Spleen (tissue), 7 donors: ENCODE results near the gene NOM1.

Source experiments
- POLR2AphosphoS5 ChIP-seq, 3 donors: sonication (generic); formaldehyde crosslinking; IDR thresholded peaks; one replicate each; pipeline ENCODE4 v1.5.1; 2017; ENCODE audit warnings: antibody characterized with exemption in 3 of 3
- TF ChIP-seq, protein P1 (sequence below), 11 experiments: fragments of 200-600 bp in 7 of 11; fragments of 450-650 bp in 4 of 11; sonication (generic) in 4 of 11; IDR thresholded peaks in 8 of 11; conservative IDR thresholded peaks in 3 of 11; 1 replicate in 7 of 11; 2 replicates in 4 of 11; pipeline versions ENCODE4 v1.4.0 to v1.8.0; 2016 to 2021; ENCODE audit warnings: antibody characterized with exemption in 11 of 11, inconsistent platforms in 4 of 11, mild to moderate bottlenecking in 1 of 11
- donor health status: DM: no; HTN: no; CAD: no; lungs with moderate emphysema.
- donor health status: DM: no; HTN: no; CAD: no.
- donor health status: DM: no; HTN: no; CAD: no.

DNA sequence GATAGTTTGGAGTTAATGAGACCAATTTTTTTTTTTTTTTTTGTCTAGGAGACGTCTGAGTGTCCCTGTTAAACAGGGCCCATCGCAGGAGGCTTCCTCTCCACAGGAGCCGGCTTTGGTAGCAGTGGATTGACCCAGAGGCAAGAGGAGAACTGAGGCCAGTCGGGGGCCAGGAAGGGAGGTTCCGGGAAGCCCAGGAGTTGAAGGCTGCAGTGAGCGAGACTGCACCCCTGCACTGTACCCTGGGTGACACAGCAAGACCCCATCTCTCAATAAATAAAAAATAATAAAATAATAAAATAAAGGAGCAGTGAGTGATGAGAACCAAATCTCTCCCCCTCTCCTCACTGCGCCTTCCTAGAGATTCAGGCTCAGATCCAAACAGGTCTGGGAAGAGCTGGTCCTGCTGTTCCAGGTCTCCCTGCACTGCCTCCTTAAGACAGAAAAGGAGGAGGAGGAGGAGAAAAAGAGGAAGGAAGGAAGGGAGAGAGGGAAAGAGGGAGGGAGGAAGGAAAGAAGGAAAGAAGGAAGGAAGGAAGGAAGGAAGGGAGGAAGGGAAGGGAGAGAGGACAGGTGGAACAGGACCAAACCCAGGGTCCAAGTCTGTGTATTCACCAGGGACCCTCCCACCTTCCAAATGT, 57.4 kb downstream of the NOM1 start:
- TF ChIP-seq, protein P1, sequence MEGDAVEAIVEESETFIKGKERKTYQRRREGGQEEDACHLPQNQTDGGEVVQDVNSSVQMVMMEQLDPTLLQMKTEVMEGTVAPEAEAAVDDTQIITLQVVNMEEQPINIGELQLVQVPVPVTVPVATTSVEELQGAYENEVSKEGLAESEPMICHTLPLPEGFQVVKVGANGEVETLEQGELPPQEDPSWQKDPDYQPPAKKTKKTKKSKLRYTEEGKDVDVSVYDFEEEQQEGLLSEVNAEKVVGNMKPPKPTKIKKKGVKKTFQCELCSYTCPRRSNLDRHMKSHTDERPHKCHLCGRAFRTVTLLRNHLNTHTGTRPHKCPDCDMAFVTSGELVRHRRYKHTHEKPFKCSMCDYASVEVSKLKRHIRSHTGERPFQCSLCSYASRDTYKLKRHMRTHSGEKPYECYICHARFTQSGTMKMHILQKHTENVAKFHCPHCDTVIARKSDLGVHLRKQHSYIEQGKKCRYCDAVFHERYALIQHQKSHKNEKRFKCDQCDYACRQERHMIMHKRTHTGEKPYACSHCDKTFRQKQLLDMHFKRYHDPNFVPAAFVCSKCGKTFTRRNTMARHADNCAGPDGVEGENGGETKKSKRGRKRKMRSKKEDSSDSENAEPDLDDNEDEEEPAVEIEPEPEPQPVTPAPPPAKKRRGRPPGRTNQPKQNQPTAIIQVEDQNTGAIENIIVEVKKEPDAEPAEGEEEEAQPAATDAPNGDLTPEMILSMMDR (IDR thresholded peaks at IDR 0.05 in 8 of 11, conservative IDR thresholded peaks at IDR 0.05 in 3 of 11), result no peak
- no peak for TF ChIP-seq POLR2AphosphoS5 (IDR thresholded peaks at IDR 0.05)
